ENCODE results near the gene LHFPL2. TPM values are rescaled to one million over a fixed set of nuclear protein-coding genes. Genes with fewer than 3 reads are reported as not detected.

The LHFPL2 gene
- polyA plus RNA-seq, 3 donors: 3.7 to 11.6 (median 7.3) TPM

GRCh38 chr5:78614816-78615215 lies 33.8 kb downstream of the LHFPL2 start:
- no peak for DNase-seq
- Histone ChIP-seq H2AFZ (ENCODE audit: insufficient read depth, low read depth, low read length, poor library complexity, severe bottlenecking) (no peak overlapping the region), H3K4me1 (ENCODE audit: control insufficient read depth in 1 of 2, insufficient read depth in 2 of 2, low read length in 2 of 2) (no peaks in the 10 kb centered on the region), H3K27ac (ENCODE audit: low read depth in 1 of 2, low read length in 2 of 2) (no peak overlapping the region), H3K9me3 (replicated peaks in 1 of 2; ENCODE audit: control insufficient read depth in 1 of 2, insufficient read depth in 1 of 2, low read length in 2 of 2) (no peaks in the 10 kb centered on the region), H4K20me1 (ENCODE audit: insufficient read depth, low read length) (no peaks in the 10 kb centered on the region), H3K27me3 (ENCODE audit: control insufficient read depth in 2 of 2, insufficient read depth in 2 of 2, low read length in 2 of 2) (no peaks in the 10 kb centered on the region), H3K4me2 (replicated peaks; ENCODE audit: extremely low read depth, low read length, poor library complexity, severe bottlenecking) (no peak overlapping the region), H3K79me2 (ENCODE audit: insufficient read depth, low read length) (no peaks in the 10 kb centered on the region), H3K9ac (ENCODE audit: insufficient read depth, low read length, poor library complexity, severe bottlenecking) (no peak overlapping the region), H3K36me3 (replicated peaks in 1 of 2; ENCODE audit: control insufficient read depth in 1 of 2, insufficient read depth in 2 of 2, low read length in 2 of 2) (no peaks in the 10 kb centered on the region), H3K4me3 (replicated peaks in 1 of 3; ENCODE audit: low read depth in 2 of 3, low read length in 3 of 3) (no peak overlapping the region)
- Mint-ChIP-seq H3K4me1 (no peaks in the 10 kb centered on the region), H3K27ac (no peak overlapping the region), H3K4me3 (no peak overlapping the region), H3K27me3 (ENCODE audit: low read depth in 3 of 3) (peaks cover 2 to 14% (median 7%) of the 10 kb centered on the region in 3 donors), H3K9me3 (peaks cover 0 to 9% (median 1%) of the 10 kb centered on the region in 7 donors), H3K36me3 (no peaks in the 10 kb centered on the region)
- intact Hi-C loops (cut with micrococcal nuclease): no loop called here
- TF ChIP-seq CTCF (IDR thresholded peaks at IDR 0.05): no peak

GRCh38 chr5:78613756-78614155 lies 34.8 kb downstream of the LHFPL2 start:
- WGBS (ENCODE audit: insufficient coverage): 47% methylated on average over 4 of the region's 4 CpGs
- no peak for TF ChIP-seq CTCF (IDR thresholded peaks at IDR 0.05)
- Histone ChIP-seq H3K4me1 (ENCODE audit: control insufficient read depth in 1 of 2, insufficient read depth in 2 of 2, low read length in 2 of 2) (no peaks in the 10 kb centered on the region), H3K27ac (ENCODE audit: low read depth in 1 of 2, low read length in 2 of 2) (no peak overlapping the region), H3K9me3 (replicated peaks in 1 of 2; ENCODE audit: control insufficient read depth in 1 of 2, insufficient read depth in 1 of 2, low read length in 2 of 2) (no peaks in the 10 kb centered on the region), H3K4me2 (replicated peaks; ENCODE audit: extremely low read depth, low read length, poor library complexity, severe bottlenecking) (no peak overlapping the region), H3K9ac (ENCODE audit: insufficient read depth, low read length, poor library complexity, severe bottlenecking) (no peak overlapping the region), H3K79me2 (ENCODE audit: insufficient read depth, low read length) (no peaks in the 10 kb centered on the region), H3K36me3 (replicated peaks in 1 of 2; ENCODE audit: control insufficient read depth in 1 of 2, insufficient read depth in 2 of 2, low read length in 2 of 2) (no peaks in the 10 kb centered on the region), H2AFZ (ENCODE audit: insufficient read depth, low read depth, low read length, poor library complexity, severe bottlenecking) (no peak overlapping the region), H3K4me3 (replicated peaks in 1 of 3; ENCODE audit: low read depth in 2 of 3, low read length in 3 of 3) (no peak overlapping the region), H3K27me3 (ENCODE audit: control insufficient read depth in 2 of 2, insufficient read depth in 2 of 2, low read length in 2 of 2) (no peaks in the 10 kb centered on the region), H4K20me1 (ENCODE audit: insufficient read depth, low read length) (no peaks in the 10 kb centered on the region)
- H3K36me3 Mint-ChIP-seq: no peaks in the 10 kb centered on the region
- peaks cover 0 to 9% (median 0%) of the 10 kb centered on the region in 7 donors for H3K9me3 Mint-ChIP-seq
- no peak overlapping the region for H3K4me3 Mint-ChIP-seq
- no peaks in the 10 kb centered on the region for H3K4me1 Mint-ChIP-seq
- H3K27me3 Mint-ChIP-seq (ENCODE audit: low read depth in 3 of 3): peaks cover 2 to 14% (median 7%) of the 10 kb centered on the region in 3 donors
- intact Hi-C loops (cut with micrococcal nuclease): no loop called here
- DNase-seq: no peak
- H3K27ac Mint-ChIP-seq: peak overlapping the region in 1 of 7 donors; percentile 13

Measured in CD14-positive monocyte (primary cell).